GM12878 (cell line): ENCODE results near the gene CDHR2.

Experiments
- CHD4 ChIP-seq: fragments of 200-600 bp; sonication (generic); IDR thresholded peaks from 2 replicates; pipeline ENCODE4 v1.6.1; 2016; ENCODE audit warnings: mild to moderate bottlenecking
- CREM ChIP-seq: IDR thresholded peaks from 2 replicates; pipeline ENCODE4 v1.6.1; 2014; ENCODE audit warnings: antibody characterized with exemption, low read depth
- EP300 ChIP-seq, 2 experiments: fragments of 150-350 bp in 1 of 2; IDR thresholded peaks; 2 replicates each; pipeline ENCODE4 v1.6.1; 2011 to 2012; ENCODE audit warnings: low read depth in 2 of 2, low read length in 2 of 2, borderline replicate concordance in 1 of 2, improper control_type of control experiment in 1 of 2, inconsistent platforms in 1 of 2; ENCODE audit not compliant: control insufficient read depth in 1 of 2
- EZH2 ChIP-seq: IDR thresholded peaks from 2 replicates; pipeline ENCODE4 v1.6.1; 2012; ENCODE audit warnings: low read depth, mild to moderate bottlenecking, control low read depth, inconsistent platforms, low read length, borderline replicate concordance; ENCODE audit not compliant: control insufficient read depth
- MTA3 ChIP-seq: IDR thresholded peaks from 2 replicates; pipeline ENCODE4 v1.6.1; 2012; ENCODE audit warnings: low read length, inconsistent platforms, borderline replicate concordance
- MYB ChIP-seq: fragments of 150-350 bp; IDR thresholded peaks from 2 replicates; pipeline ENCODE4 v1.6.1; 2014; ENCODE audit warnings: mild to moderate bottlenecking, low read depth, low read length, borderline replicate concordance
- MYC ChIP-seq: IDR thresholded peaks from 2 replicates; pipeline ENCODE4 v1.6.1; 2011; ENCODE audit warnings: mild to moderate bottlenecking, low read length, moderate library complexity, inconsistent platforms; ENCODE audit not compliant: insufficient read depth, insufficient replicate concordance, insufficient read length, severe bottlenecking
- NR2C2 ChIP-seq: IDR thresholded peaks from 2 replicates; pipeline ENCODE4 v1.6.1; 2011; ENCODE audit warnings: borderline replicate concordance, low read depth; ENCODE audit not compliant: control insufficient read depth, insufficient read length
- POLR2AphosphoS5 ChIP-seq: IDR thresholded peaks from 2 replicates; pipeline ENCODE4 v1.6.1; 2011; ENCODE audit warnings: mild to moderate bottlenecking, low read length, inconsistent platforms
- RUNX3 ChIP-seq: IDR thresholded peaks from 2 replicates; pipeline ENCODE4 v1.6.1; 2012; ENCODE audit warnings: low read length, inconsistent platforms
- TCF7 ChIP-seq: IDR thresholded peaks from 2 replicates; pipeline ENCODE4 v1.6.1; 2014; ENCODE audit warnings: antibody characterized with exemption, borderline replicate concordance
- ZNF274 ChIP-seq: IDR thresholded peaks from one replicate; pipeline ENCODE4 v1.8.0; 2011; ENCODE audit not compliant: insufficient read length, insufficient read depth
- TF ChIP-seq, protein P1 (sequence below): IDR thresholded peaks from 2 replicates; pipeline ENCODE4 v1.6.1; 2012; ENCODE audit warnings: low read depth, low read length, improper control_type of control experiment
- TF ChIP-seq, protein P2 (sequence below), 3 experiments: IDR thresholded peaks in 2 of 3; conservative IDR thresholded peaks in 1 of 3; 2 replicates each; pipeline ENCODE4 v1.5.1; 2011; ENCODE audit warnings: low read depth in 3 of 3, low read length in 3 of 3, mild to moderate bottlenecking in 3 of 3, control low read depth in 2 of 3, moderate library complexity in 2 of 3, inconsistent platforms in 1 of 3, mixed read lengths in 1 of 3; ENCODE audit not compliant: control insufficient read depth in 2 of 3, insufficient read depth in 1 of 3; ENCODE audit errors: extremely low read depth in 1 of 3

DNA sequence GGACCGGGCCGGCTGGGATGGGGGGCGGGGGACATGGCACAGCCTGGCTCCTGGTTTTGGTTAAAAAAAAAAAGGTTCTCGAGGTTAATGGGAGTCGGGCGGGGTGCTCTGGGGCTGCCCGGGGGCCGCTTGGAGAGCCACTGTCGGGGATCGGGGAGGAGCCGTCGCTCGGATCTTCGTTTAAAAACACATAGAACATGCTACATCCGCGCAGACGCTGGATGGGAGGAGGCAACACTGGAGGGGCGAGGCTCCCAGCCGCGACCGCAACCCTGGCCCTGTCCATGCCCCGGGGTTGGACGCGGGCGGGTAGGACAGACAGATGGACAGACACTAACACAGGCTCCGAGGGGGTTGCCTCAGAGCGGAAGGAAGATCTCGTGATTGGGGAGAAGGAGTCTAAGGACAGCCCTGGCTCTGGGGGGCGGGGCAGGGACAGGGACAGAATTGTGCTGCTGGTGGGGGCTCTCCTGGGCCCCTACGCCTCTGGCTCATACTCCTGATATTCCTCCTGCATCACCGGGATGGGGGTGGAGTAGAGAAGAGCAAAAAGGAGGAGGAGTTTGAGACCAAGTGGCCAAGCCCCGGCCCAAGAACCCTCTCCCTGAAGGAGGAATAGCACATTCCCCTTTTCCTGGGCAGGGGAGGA is 71.3 kb downstream of the CDHR2 start:
- TF ChIP-seq POLR2AphosphoS5 = no peak
- TF ChIP-seq NR2C2 = no peak
- TF ChIP-seq MYC = no peak
- TF ChIP-seq EP300 (IDR thresholded peaks at IDR 0.05; ENCODE audit: borderline replicate concordance in 1 of 2, control insufficient read depth in 1 of 2, low read depth in 2 of 2, low read length in 2 of 2) = no peak
- no peak for TF ChIP-seq MTA3
- TF ChIP-seq, protein P1, sequence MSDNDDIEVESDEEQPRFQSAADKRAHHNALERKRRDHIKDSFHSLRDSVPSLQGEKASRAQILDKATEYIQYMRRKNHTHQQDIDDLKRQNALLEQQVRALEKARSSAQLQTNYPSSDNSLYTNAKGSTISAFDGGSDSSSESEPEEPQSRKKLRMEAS = no peak
- no peak for TF ChIP-seq TCF7
- TF ChIP-seq CREM = no peak
- no peak for TF ChIP-seq RUNX3
- no peak for TF ChIP-seq CHD4
- no peak for TF ChIP-seq MYB
- no peak for TF ChIP-seq EZH2
- TF ChIP-seq, protein P2, sequence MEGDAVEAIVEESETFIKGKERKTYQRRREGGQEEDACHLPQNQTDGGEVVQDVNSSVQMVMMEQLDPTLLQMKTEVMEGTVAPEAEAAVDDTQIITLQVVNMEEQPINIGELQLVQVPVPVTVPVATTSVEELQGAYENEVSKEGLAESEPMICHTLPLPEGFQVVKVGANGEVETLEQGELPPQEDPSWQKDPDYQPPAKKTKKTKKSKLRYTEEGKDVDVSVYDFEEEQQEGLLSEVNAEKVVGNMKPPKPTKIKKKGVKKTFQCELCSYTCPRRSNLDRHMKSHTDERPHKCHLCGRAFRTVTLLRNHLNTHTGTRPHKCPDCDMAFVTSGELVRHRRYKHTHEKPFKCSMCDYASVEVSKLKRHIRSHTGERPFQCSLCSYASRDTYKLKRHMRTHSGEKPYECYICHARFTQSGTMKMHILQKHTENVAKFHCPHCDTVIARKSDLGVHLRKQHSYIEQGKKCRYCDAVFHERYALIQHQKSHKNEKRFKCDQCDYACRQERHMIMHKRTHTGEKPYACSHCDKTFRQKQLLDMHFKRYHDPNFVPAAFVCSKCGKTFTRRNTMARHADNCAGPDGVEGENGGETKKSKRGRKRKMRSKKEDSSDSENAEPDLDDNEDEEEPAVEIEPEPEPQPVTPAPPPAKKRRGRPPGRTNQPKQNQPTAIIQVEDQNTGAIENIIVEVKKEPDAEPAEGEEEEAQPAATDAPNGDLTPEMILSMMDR (IDR thresholded peaks at IDR 0.05 in 2 of 3, conservative IDR thresholded peaks at IDR 0.05 in 1 of 3; ENCODE audit: control insufficient read depth in 2 of 3, extremely low read depth in 1 of 3, insufficient read depth in 1 of 3, low read depth in 3 of 3, low read length in 3 of 3) = no peak
- TF ChIP-seq ZNF274 = no peak
